ENCODE results near the gene SELENON. TPM values are rescaled to one million over a fixed set of nuclear protein-coding genes. Genes with fewer than 3 reads are reported as not detected.

SELENON gene
- total and polyA plus RNA-seq, 2 of the 8 experiments (the other 6 are each of a cell fraction or from before 2014, with no cell fraction given) = 43.0 to 77.6 TPM

- H3K9ac ChIP-seq (replicated peaks in 1 of 4; ENCODE audit: extremely low read depth in 1 of 4, low read depth in 3 of 4, low read length in 3 of 4) = no peak overlapping the region
- no peaks in the 10 kb centered on the region for H3K79me2 ChIP-seq (ENCODE audit: control insufficient read depth in 1 of 2, insufficient read depth in 2 of 2, low read length in 2 of 2)
- POLR2A ChIA-PET (ENCODE audit: partially characterized antibody) = interaction anchor here (0.9 to 1.5 kb wide), 5 partner anchors 8 to 21 kb away, joined by 3 to 5 read pairs (median 5); partner anchors contain the start of gene SELENON
- TF ChIP-seq KDM1A (IDR thresholded peaks at IDR 0.05; ENCODE audit: borderline replicate concordance, low read length) (peak; percentile 90; the same call in 1 of the 2 replicates), EZH2 (IDR thresholded peaks at IDR 0.05; ENCODE audit: low read depth, low read length, severe bottlenecking) (no peak)
- H3K9me3 ChIP-seq (ENCODE audit: insufficient read depth in 2 of 2, low read depth in 1 of 2, low read length in 1 of 2) = no peaks in the 10 kb centered on the region
- no peak overlapping the region for H4K5ac ChIP-seq (ENCODE audit: insufficient read length, low read depth, low read length)
- H3K4me3 ChIP-seq (ENCODE audit: extremely low read depth in 1 of 4, insufficient read depth in 2 of 4, low read depth in 3 of 4, low read length in 4 of 4) = 0 out of 8 replicates have a peak overlapping the region, but pooled peaks of 1 of the 4 experiments have one; percentile 0
- H2AFZ ChIP-seq (ENCODE audit: low read length) = no peak overlapping the region
- H3K14ac ChIP-seq (ENCODE audit: insufficient read length) = no peak overlapping the region
- H2BK15ac ChIP-seq (ENCODE audit: low read length) = peak overlapping the region; percentile 55; the same call in 1 of the 2 replicates
- H3K56ac ChIP-seq (replicated peaks; ENCODE audit: insufficient read length, low read depth, low read length) = no peak overlapping the region
- H3K23me2 ChIP-seq (ENCODE audit: low read depth, low read length) = no peaks in the 10 kb centered on the region
- H4K91ac ChIP-seq (replicated peaks; ENCODE audit: insufficient read length, low read length) = peak overlapping the region; percentile 75
- no peaks in the 10 kb centered on the region for H3K79me1 ChIP-seq (ENCODE audit: low read depth, low read length)
- H2AK5ac ChIP-seq (ENCODE audit: low read depth, low read length) = no peak overlapping the region; the same call in 1 of the 2 replicates
- peak overlapping the region; percentile 22 to 36; a peak in 2 of 4 replicates for H3K4me2 ChIP-seq (ENCODE audit: insufficient read depth in 1 of 2, low read depth in 2 of 2, low read length in 2 of 2)
- no peak overlapping the region for H3K27ac ChIP-seq (ENCODE audit: low read depth, low read length)
- H2BK5ac ChIP-seq (ENCODE audit: low read depth, low read length) = no peak overlapping the region; the same call in 1 of the 2 replicates
- H3K36me3 ChIP-seq (ENCODE audit: control insufficient read depth in 2 of 4, insufficient read depth in 4 of 4, low read length in 3 of 4) = no peaks in the 10 kb centered on the region; a peak in 1 of 8 replicates
- H4K8ac ChIP-seq (ENCODE audit: extremely low read depth, insufficient read depth, low read length) = no peak overlapping the region
- no peak for FAIRE-seq
- H3K4me1 ChIP-seq (replicated peaks in 1 of 4; ENCODE audit: control insufficient read depth in 3 of 4, insufficient read depth in 4 of 4, low read length in 3 of 4) = peaks cover 6 to 28% (median 24%) of the 10 kb centered on the region in 4 experiments
- H2BK12ac ChIP-seq (ENCODE audit: low read depth, low read length) = peak overlapping the region; percentile 88; the same call in 1 of the 2 replicates
- no peak overlapping the region for H2BK120ac ChIP-seq (replicated peaks; ENCODE audit: low read depth, low read length)
- no peak for DNase-seq (ENCODE audit: low read depth in 1 of 2, low spot score in 2 of 2)
- CTCF ChIA-PET (ENCODE audit: partially characterized antibody) = interaction anchor here (0.7 to 3.9 kb wide), 11 partner anchors 14 to 254 kb away, joined by 3 to 18 read pairs (median 5); no protein-coding TSS in a partner anchor
- H4K20me1 ChIP-seq (replicated peaks in 1 of 2; ENCODE audit: control insufficient read depth in 1 of 2, insufficient read depth in 2 of 2, low read length in 2 of 2) = no peaks in the 10 kb centered on the region
- no peaks in the 10 kb centered on the region; a peak in 1 of 7 replicates for H3K27me3 ChIP-seq (replicated peaks in 1 of 4; ENCODE audit: control insufficient read depth in 3 of 4, extremely low read depth in 1 of 4, insufficient read depth in 3 of 4, low read length in 3 of 4)
- 0 out of 2 replicates have a peak overlapping the region, but pooled peaks have one; percentile 48 for H2BK20ac ChIP-seq (ENCODE audit: low read length)
- WGBS, 2 experiments (ENCODE audit: extremely low coverage in 1 of 2, insufficient coverage in 1 of 2, insufficient read length in 1 of 2, insufficient replicate concordance in 2 of 2, low coverage in 1 of 2, low lambda C conversion rate in 2 of 2, missing lambda C conversion rate in 1 of 2) = 70% methylated on average over 4 of the region's 4 CpGs; no CpG with 5 or more reads in 1 of the 2 experiments
- H3K18ac ChIP-seq (ENCODE audit: extremely low read depth, low read length) = peak overlapping the region; percentile 75; the same call in 1 of the 2 replicates
- peak overlapping the region; percentile 28 for H3K4ac ChIP-seq (replicated peaks; ENCODE audit: insufficient read length, low read depth, low read length)
- H3K23ac ChIP-seq (ENCODE audit: insufficient read length) = no peak overlapping the region
Measured at GRCh38 chr1:25779894-25780293, 20.1 kb upstream of the SELENON start.

Measured in H1 (cell line).